K562 (cell line): ENCODE data around the gene ACHE. TPM values are rescaled to one million over a fixed set of nuclear protein-coding genes. Genes with fewer than 3 reads are reported as not detected.
A peak's percentile ranks its signal among the peaks of the same experiment; 100 is the strongest.

Experiments used
- C11orf30 ChIP-seq: fragments of 450-650 bp; IDR thresholded peaks from 2 replicates; pipeline ENCODE4 v1.6.1; 2016; ENCODE audit warnings: low read depth, mild to moderate bottlenecking
- GABPB2 ChIP-seq: fragments of 250-450 bp; sonication (Bioruptor Pico); conservative IDR thresholded peaks from 2 replicates; pipeline ENCODE4 v1.5.1; 2021; ENCODE audit warnings: mild to moderate bottlenecking
- HIVEP1 ChIP-seq: fragments of 250-450 bp; sonication (Bioruptor Pico); IDR thresholded peaks from 2 replicates; pipeline ENCODE4 v1.4.0; 2020; ENCODE audit warnings: mild to moderate bottlenecking
- NFE2 ChIP-seq: IDR thresholded peaks from 2 replicates; pipeline ENCODE4 v1.6.1; 2014; ENCODE audit warnings: antibody characterized with exemption, low read depth
- NR1H2 ChIP-seq: sonication (generic); formaldehyde crosslinking; IDR thresholded peaks from 2 replicates; pipeline ENCODE4 v1.4.0; 2020; ENCODE audit warnings: mild to moderate bottlenecking, missing genetic modification reagents
- RBM39 ChIP-seq: fragments of 200-400 bp; formaldehyde crosslinking; optimal IDR thresholded peaks from 2 replicates; pipeline ENCODE3; 2018; ENCODE audit warnings: low read depth, low read length
- SP1 ChIP-seq: sonication (generic); formaldehyde crosslinking; IDR thresholded peaks from 2 replicates; pipeline ENCODE4 v1.8.1; 2022; ENCODE audit warnings: mild to moderate bottlenecking, missing genetic modification reagents
- TAF15 ChIP-seq: fragments of 200-400 bp; formaldehyde crosslinking; IDR thresholded peaks from 2 replicates; pipeline ENCODE4 v1.6.1; 2017; ENCODE audit warnings: mild to moderate bottlenecking, low read depth, low read length, moderate library complexity
- ZNF212 ChIP-seq: fragments of 450-650 bp; formaldehyde crosslinking; IDR thresholded peaks from 2 replicates; pipeline ENCODE4 v1.4.0; 2020; ENCODE audit warnings: mild to moderate bottlenecking
- ZNF668 ChIP-seq: fragments of 250-450 bp; sonication (Bioruptor Pico); IDR thresholded peaks from 2 replicates; pipeline ENCODE4 v1.8.0; 2022; ENCODE audit warnings: mild to moderate bottlenecking, inconsistent platforms
- polyA plus RNA-seq, 8 experiments: library from polyadenylated mRNA; depleted of rRNA in 4 of 8; stranded (reverse) in 5 of 8; unstranded in 3 of 8; fragments of >200 nt; fragmentation: Nextera tagmentation in 2 of 8; fragmentation: Illumina TruSeq in 1 of 8; extraction: Ambion mirVana in 2 of 8; extraction: Trizol in 1 of 8; gene quantifications; 2 replicates each; pipeline versions ENCODE4 v1.2.1 to v1.2.3, GENCODE V29; 2011 to 2014; ENCODE audit warnings: inconsistent platforms in 1 of 8, missing spikeins in 1 of 8
- total RNA-seq, 7 experiments: library from RNA; depleted of rRNA in 6 of 7; stranded (reverse); fragments of >200 nt in 6 of 7; fragmentation: Illumina TruSeq in 2 of 7; extraction: Trizol in 2 of 7; gene quantifications; 2 replicates each; pipeline versions ENCODE4 v1.2.1 to v1.2.3, GENCODE V29; 2011 to 2021; ENCODE audit warnings: low replicate concordance in 1 of 7
- TF ChIP-seq, protein P1 (sequence below): fragments of 250-450 bp; sonication (Bioruptor Pico); IDR thresholded peaks from 2 replicates; pipeline ENCODE4 v1.5.0; 2020; ENCODE audit warnings: mild to moderate bottlenecking
- TF ChIP-seq, protein P2 (sequence below): fragments of 250-450 bp; sonication (Bioruptor Pico); IDR thresholded peaks from 2 replicates; pipeline ENCODE4 v1.5.1; 2021; ENCODE audit warnings: mild to moderate bottlenecking
- TF ChIP-seq, protein P3 (sequence below): sonication (generic); formaldehyde crosslinking; IDR thresholded peaks from 2 replicates; pipeline ENCODE4 v1.4.0; 2020; ENCODE audit warnings: mild to moderate bottlenecking, missing genetic modification reagents
- TF ChIP-seq, protein P4 (sequence below): fragments of 250-450 bp; sonication (Bioruptor Pico); IDR thresholded peaks from 2 replicates; pipeline ENCODE4 v1.4.0; 2020; ENCODE audit warnings: mild to moderate bottlenecking
- TF ChIP-seq, protein P5 (sequence below), 2 experiments: fragments of 250-450 bp in 1 of 2; fragments of 450-650 bp in 1 of 2; sonication (Bioruptor Pico) in 1 of 2; IDR thresholded peaks; 2 replicates each; pipeline versions ENCODE4 v1.6.1 to v1.8.0; 2016 to 2021; ENCODE audit warnings: mild to moderate bottlenecking in 2 of 2, moderate library complexity in 2 of 2, missing compliant biosample characterization in 1 of 2, missing genetic modification characterization in 1 of 2
- TF ChIP-seq, protein P6 (sequence below), 3 experiments: fragments of 200-800 bp in 1 of 3; sonication (Bioruptor generic) in 1 of 3; sonication (generic) in 1 of 3; formaldehyde crosslinking in 1 of 3; IDR thresholded peaks; 2 replicates each; pipeline versions ENCODE4 v1.6.1 to v1.8.0; 2016 to 2022; ENCODE audit warnings: mild to moderate bottlenecking in 2 of 3, missing compliant biosample characterization in 2 of 3, missing genetic modification characterization in 2 of 3, missing genetic modification reagents in 1 of 3
- TF ChIP-seq, protein P7 (sequence below): sonication (generic); formaldehyde crosslinking; IDR thresholded peaks from 2 replicates; pipeline ENCODE4 v1.8.1; 2022; ENCODE audit warnings: missing genetic modification reagents

The ACHE gene
- total and polyA plus RNA-seq, 9 of the 15 experiments (the other 6 are each of a cell fraction or from before 2014, with no cell fraction given): 0.04 to 8.8 (median 1.9) TPM

DNA sequence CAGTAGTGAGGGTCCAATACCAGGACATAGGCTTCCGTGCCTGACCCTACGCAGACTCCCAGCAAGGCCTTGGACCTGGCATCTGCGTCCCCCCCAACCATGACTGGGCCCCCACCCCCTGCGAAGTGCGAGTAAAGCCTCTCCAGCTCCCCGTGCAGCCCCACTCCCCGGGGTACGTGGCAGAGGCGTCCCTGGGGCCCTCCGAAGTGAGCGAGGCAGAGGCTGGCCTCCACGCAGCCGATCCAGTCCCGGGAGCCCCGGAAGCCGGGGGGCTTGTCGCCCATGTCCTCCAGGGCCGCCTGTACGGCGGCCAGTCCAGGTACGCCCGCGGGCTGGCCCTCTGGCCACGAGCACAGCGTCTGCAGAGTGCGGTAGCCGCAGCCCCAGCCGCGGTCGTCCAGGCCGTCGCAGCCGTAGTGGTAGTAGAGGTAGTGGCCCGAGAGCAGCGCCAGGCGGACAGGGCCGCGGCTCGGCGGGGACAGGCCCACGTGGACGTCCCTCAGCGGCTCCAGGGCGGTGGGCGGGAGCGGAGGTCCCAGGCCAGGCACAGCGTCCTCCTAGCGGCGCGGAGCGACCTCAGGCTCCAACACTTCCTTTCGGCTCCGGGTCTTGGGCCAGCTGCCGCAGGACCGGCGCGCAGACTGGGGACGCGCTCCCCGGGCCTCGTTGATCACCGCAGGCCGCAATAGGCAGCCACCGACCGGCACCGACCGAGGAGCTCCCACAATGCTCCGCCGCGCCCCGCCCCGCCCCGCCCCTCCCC lies 6.5 kb downstream of the ACHE start, which contains the start of gene UFSP1 (continued):
- TF ChIP-seq, protein P1, sequence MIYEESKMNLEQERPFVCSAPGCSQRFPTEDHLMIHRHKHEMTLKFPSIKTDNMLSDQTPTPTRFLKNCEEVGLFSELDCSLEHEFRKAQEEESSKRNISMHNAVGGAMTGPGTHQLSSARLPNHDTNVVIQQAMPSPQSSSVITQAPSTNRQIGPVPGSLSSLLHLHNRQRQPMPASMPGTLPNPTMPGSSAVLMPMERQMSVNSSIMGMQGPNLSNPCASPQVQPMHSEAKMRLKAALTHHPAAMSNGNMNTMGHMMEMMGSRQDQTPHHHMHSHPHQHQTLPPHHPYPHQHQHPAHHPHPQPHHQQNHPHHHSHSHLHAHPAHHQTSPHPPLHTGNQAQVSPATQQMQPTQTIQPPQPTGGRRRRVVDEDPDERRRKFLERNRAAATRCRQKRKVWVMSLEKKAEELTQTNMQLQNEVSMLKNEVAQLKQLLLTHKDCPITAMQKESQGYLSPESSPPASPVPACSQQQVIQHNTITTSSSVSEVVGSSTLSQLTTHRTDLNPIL (CRISPR knock-in tag): no peak
- TF ChIP-seq, protein P2, sequence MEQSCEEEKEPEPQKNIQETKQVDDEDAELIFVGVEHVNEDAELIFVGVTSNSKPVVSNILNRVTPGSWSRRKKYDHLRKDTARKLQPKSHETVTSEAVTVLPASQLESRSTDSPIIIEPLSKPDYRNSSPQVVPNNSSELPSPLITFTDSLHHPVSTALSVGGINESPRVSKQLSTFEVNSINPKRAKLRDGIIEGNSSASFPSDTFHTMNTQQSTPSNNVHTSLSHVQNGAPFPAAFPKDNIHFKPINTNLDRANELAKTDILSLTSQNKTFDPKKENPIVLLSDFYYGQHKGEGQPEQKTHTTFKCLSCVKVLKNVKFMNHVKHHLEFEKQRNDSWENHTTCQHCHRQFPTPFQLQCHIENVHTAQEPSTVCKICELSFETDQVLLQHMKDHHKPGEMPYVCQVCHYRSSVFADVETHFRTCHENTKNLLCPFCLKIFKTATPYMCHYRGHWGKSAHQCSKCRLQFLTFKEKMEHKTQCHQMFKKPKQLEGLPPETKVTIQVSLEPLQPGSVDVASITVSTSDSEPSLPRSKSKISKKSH (CRISPR knock-in tag): no peak
- TF ChIP-seq, protein P3, sequence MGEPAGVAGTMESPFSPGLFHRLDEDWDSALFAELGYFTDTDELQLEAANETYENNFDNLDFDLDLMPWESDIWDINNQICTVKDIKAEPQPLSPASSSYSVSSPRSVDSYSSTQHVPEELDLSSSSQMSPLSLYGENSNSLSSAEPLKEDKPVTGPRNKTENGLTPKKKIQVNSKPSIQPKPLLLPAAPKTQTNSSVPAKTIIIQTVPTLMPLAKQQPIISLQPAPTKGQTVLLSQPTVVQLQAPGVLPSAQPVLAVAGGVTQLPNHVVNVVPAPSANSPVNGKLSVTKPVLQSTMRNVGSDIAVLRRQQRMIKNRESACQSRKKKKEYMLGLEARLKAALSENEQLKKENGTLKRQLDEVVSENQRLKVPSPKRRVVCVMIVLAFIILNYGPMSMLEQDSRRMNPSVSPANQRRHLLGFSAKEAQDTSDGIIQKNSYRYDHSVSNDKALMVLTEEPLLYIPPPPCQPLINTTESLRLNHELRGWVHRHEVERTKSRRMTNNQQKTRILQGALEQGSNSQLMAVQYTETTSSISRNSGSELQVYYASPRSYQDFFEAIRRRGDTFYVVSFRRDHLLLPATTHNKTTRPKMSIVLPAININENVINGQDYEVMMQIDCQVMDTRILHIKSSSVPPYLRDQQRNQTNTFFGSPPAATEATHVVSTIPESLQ (CRISPR knock-in tag): peak; percentile 97; the same call in 1 of the 2 replicates
- TF ChIP-seq NR1H2 (no peak), ZNF668 (CRISPR knock-in tag) (no peak), RBM39 (no peak), NFE2 (no peak), ZNF212 (CRISPR knock-in tag) (no peak), C11orf30 (0 out of 2 replicates have a peak, but pooled peaks have one; percentile 8), SP1 (CRISPR knock-in tag) (peak; percentile 82), GABPB2 (no peak), TAF15 (no peak; the same call in 1 of the 2 replicates), HIVEP1 (CRISPR knock-in tag) (0 out of 2 replicates have a peak, but pooled peaks have one; percentile 20)
- TF ChIP-seq, protein P4, sequence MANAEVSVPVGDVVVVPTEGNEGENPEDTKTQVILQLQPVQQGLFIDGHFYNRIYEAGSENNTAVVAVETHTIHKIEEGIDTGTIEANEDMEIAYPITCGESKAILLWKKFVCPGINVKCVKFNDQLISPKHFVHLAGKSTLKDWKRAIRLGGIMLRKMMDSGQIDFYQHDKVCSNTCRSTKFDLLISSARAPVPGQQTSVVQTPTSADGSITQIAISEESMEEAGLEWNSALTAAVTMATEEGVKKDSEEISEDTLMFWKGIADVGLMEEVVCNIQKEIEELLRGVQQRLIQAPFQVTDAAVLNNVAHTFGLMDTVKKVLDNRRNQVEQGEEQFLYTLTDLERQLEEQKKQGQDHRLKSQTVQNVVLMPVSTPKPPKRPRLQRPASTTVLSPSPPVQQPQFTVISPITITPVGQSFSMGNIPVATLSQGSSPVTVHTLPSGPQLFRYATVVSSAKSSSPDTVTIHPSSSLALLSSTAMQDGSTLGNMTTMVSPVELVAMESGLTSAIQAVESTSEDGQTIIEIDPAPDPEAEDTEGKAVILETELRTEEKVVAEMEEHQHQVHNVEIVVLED: no peak
- TF ChIP-seq, protein P5, sequence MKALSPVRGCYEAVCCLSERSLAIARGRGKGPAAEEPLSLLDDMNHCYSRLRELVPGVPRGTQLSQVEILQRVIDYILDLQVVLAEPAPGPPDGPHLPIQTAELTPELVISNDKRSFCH (CRISPR knock-in tag; IDR thresholded peaks at IDR 0.05): no peak
- TF ChIP-seq, protein P5 (tag; IDR thresholded peaks at IDR 0.05): peak; percentile 71; the same call in 1 of the 2 replicates
- TF ChIP-seq, protein P6, sequence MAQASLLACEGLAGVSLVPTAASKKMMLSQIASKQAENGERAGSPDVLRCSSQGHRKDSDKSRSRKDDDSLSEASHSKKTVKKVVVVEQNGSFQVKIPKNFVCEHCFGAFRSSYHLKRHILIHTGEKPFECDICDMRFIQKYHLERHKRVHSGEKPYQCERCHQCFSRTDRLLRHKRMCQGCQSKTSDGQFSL (CRISPR knock-in tag; IDR thresholded peaks at IDR 0.05): peak; percentile 59
- TF ChIP-seq, protein P6 (tag; IDR thresholded peaks at IDR 0.05): no peak; a peak in 1 of 4 replicates
- TF ChIP-seq, protein P7, sequence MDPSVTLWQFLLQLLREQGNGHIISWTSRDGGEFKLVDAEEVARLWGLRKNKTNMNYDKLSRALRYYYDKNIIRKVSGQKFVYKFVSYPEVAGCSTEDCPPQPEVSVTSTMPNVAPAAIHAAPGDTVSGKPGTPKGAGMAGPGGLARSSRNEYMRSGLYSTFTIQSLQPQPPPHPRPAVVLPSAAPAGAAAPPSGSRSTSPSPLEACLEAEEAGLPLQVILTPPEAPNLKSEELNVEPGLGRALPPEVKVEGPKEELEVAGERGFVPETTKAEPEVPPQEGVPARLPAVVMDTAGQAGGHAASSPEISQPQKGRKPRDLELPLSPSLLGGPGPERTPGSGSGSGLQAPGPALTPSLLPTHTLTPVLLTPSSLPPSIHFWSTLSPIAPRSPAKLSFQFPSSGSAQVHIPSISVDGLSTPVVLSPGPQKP (CRISPR knock-in tag): no peak
